IMR-90 (cell line): ENCODE results near the gene DDX42.

Experiments
- CEBPB ChIP-seq: IDR thresholded peaks from 2 replicates; pipeline ENCODE4 v1.6.1; 2012; ENCODE audit warnings: low read depth, low read length, improper control_type of control experiment
- CHD1 ChIP-seq: IDR thresholded peaks from 2 replicates; pipeline ENCODE4 v1.6.1; 2012; ENCODE audit warnings: low read depth, low read length, improper control_type of control experiment
- CTCF ChIP-seq: conservative IDR thresholded peaks from 2 replicates; pipeline ENCODE4 v1.5.1; 2012; ENCODE audit warnings: mild to moderate bottlenecking, low read depth, low read length, improper control_type of control experiment
- FOS ChIP-seq: fragments of 150-350 bp; IDR thresholded peaks from 2 replicates; pipeline ENCODE4 v1.6.1; 2016; ENCODE audit warnings: low read depth, low read length
- MAFK ChIP-seq: IDR thresholded peaks from 2 replicates; pipeline ENCODE4 v1.6.1; 2012; ENCODE audit warnings: low read depth, low read length, improper control_type of control experiment
- MAZ ChIP-seq: IDR thresholded peaks from 2 replicates; pipeline ENCODE4 v1.6.1; 2012; ENCODE audit warnings: low read depth, mild to moderate bottlenecking, low read length, improper control_type of control experiment, moderate library complexity, borderline replicate concordance
- NFE2L2 ChIP-seq: fragments of 150-350 bp; IDR thresholded peaks from 2 replicates; pipeline ENCODE4 v1.6.1; 2016; ENCODE audit warnings: low read depth, mild to moderate bottlenecking, low read length
- POLR2A ChIP-seq: IDR thresholded peaks from 2 replicates; pipeline ENCODE4 v1.6.1; 2012; ENCODE audit warnings: mild to moderate bottlenecking, low read depth, low read length
- RAD21 ChIP-seq: IDR thresholded peaks from 2 replicates; pipeline ENCODE4 v1.6.1; 2012; ENCODE audit warnings: low read length, improper control_type of control experiment
- RCOR1 ChIP-seq: IDR thresholded peaks from 2 replicates; pipeline ENCODE4 v1.6.1; 2012; ENCODE audit warnings: mild to moderate bottlenecking, low read length, improper control_type of control experiment; ENCODE audit not compliant: insufficient replicate concordance
- RFX5 ChIP-seq: IDR thresholded peaks from 2 replicates; pipeline ENCODE4 v1.8.0; 2012; ENCODE audit warnings: low read depth, mild to moderate bottlenecking, low read length, moderate library complexity
- USF2 ChIP-seq: fragments of 150-350 bp; IDR thresholded peaks from 2 replicates; pipeline ENCODE4 v1.6.1; 2017; ENCODE audit warnings: mild to moderate bottlenecking, antibody characterized with exemption, low read length, low read depth

GRCh38 chr17:63855185-63855584 is 81.2 kb downstream of the DDX42 start:
- TF ChIP-seq CTCF = no peak
- TF ChIP-seq POLR2A = no peak
- no peak for TF ChIP-seq RCOR1
- no peak for TF ChIP-seq RFX5
- no peak for TF ChIP-seq CEBPB
- no peak for TF ChIP-seq RAD21
- no peak for TF ChIP-seq MAZ
- no peak for TF ChIP-seq FOS
- no peak for TF ChIP-seq MAFK
- TF ChIP-seq USF2 = no peak
- TF ChIP-seq NFE2L2 = no peak
- TF ChIP-seq CHD1 = no peak
